ENCODE measurements around the gene ATG16L2. TPM values are rescaled to one million over a fixed set of nuclear protein-coding genes. Genes with fewer than 3 reads are reported as not detected.

ATG16L2 gene
- total RNA-seq, 3 donors from 2014 or later (not counting 1 experiment from before 2014, with no cell fraction given), result 172 to 190 (median 179) TPM

- no peaks in the 10 kb centered on the region for H3K36me3 Mint-ChIP-seq
- no peaks in the 10 kb centered on the region for H3K36me3 ChIP-seq (ENCODE audit: control insufficient read depth, insufficient read depth, low read length)
- DNase-seq (peak in 1 of 2 donors; percentile 23), ATAC-seq (no peak)
- H3K27ac ChIP-seq (ENCODE audit: low read length), result no peak overlapping the region
- peaks cover 49% of the 10 kb centered on the region for H3K4me1 ChIP-seq (ENCODE audit: control insufficient read depth, insufficient read depth, low read length)
- peak overlapping the region in 1 of 2 donors; percentile 57 for H3K27ac Mint-ChIP-seq
- TF ChIP-seq CTCF (IDR thresholded peaks at IDR 0.05), result no peak
- no peaks in the 10 kb centered on the region for H3K27me3 ChIP-seq (ENCODE audit: control insufficient read depth, insufficient read depth, low read length)
- H3K9me3 ChIP-seq (ENCODE audit: control insufficient read depth, insufficient read depth, low read length), result no peaks in the 10 kb centered on the region
- H3K27me3 Mint-ChIP-seq (ENCODE audit: low read depth in 2 of 2), result peaks cover 0 to 7% of the 10 kb centered on the region in 2 donors
- 43% methylated on average over 17 of the region's 17 CpGs for WGBS (ENCODE audit: insufficient coverage)
- peaks cover 29 to 31% of the 10 kb centered on the region in 2 donors for H3K4me1 Mint-ChIP-seq
- H3K4me3 Mint-ChIP-seq, result peak overlapping the region; percentile 59
- no peaks in the 10 kb centered on the region for H3K9me3 Mint-ChIP-seq
- intact Hi-C loops (cut with micrococcal nuclease), result no loop called here
- H3K4me3 ChIP-seq (ENCODE audit: low read length), result peak overlapping the region; percentile 20
These were observed 33.2 kb upstream of the ATG16L2 start for GRCh38 chr11:72781063-72781312.

GRCh38 chr11:72781313-72782080, 32.7 kb upstream of the ATG16L2 start:
- no peaks in the 10 kb centered on the region for H3K9me3 Mint-ChIP-seq
- peak; percentile 53 to 83 for DNase-seq
- TF ChIP-seq CTCF (IDR thresholded peaks at IDR 0.05), result no peak
- H3K9me3 ChIP-seq (ENCODE audit: control insufficient read depth, insufficient read depth, low read length), result no peaks in the 10 kb centered on the region
- no peaks in the 10 kb centered on the region for H3K27me3 ChIP-seq (ENCODE audit: control insufficient read depth, insufficient read depth, low read length)
- peak overlapping the region; percentile 20 for H3K4me3 ChIP-seq (ENCODE audit: low read length)
- peak overlapping the region; percentile 83 for H3K4me3 Mint-ChIP-seq
- 2% methylated on average over 89 of the region's 89 CpGs for WGBS (ENCODE audit: insufficient coverage)
- H3K4me1 ChIP-seq (ENCODE audit: control insufficient read depth, insufficient read depth, low read length), result peaks cover 45% of the 10 kb centered on the region
- H3K27ac ChIP-seq (ENCODE audit: low read length), result no peak overlapping the region
- ATAC-seq, result peak; percentile 83 to 88 (median 84)
- peaks cover 0 to 7% of the 10 kb centered on the region in 2 donors for H3K27me3 Mint-ChIP-seq (ENCODE audit: low read depth in 2 of 2)
- H3K27ac Mint-ChIP-seq, result peak overlapping the region; percentile 73 to 83
- H3K36me3 Mint-ChIP-seq, result no peaks in the 10 kb centered on the region
- H3K36me3 ChIP-seq (ENCODE audit: control insufficient read depth, insufficient read depth, low read length), result no peaks in the 10 kb centered on the region
- H3K4me1 Mint-ChIP-seq, result peaks cover 26 to 27% of the 10 kb centered on the region in 2 donors
- intact Hi-C loops (cut with micrococcal nuclease), result no loop called here

- H3K36me3 ChIP-seq (ENCODE audit: control insufficient read depth, insufficient read depth, low read length), result no peaks in the 10 kb centered on the region
- intact Hi-C loops (cut with micrococcal nuclease), result no loop called here
- peaks cover 45% of the 10 kb centered on the region for H3K4me1 ChIP-seq (ENCODE audit: control insufficient read depth, insufficient read depth, low read length)
- TF ChIP-seq CTCF (IDR thresholded peaks at IDR 0.05), result no peak
- peaks cover 20 to 21% of the 10 kb centered on the region in 2 donors for H3K4me1 Mint-ChIP-seq
- 68% methylated on average over 14 of the region's 14 CpGs for WGBS (ENCODE audit: insufficient coverage)
- peaks cover 0 to 7% of the 10 kb centered on the region in 2 donors for H3K27me3 Mint-ChIP-seq (ENCODE audit: low read depth in 2 of 2)
- no peak for DNase-seq
- H3K27me3 ChIP-seq (ENCODE audit: control insufficient read depth, insufficient read depth, low read length), result no peaks in the 10 kb centered on the region
- no peaks in the 10 kb centered on the region for H3K9me3 Mint-ChIP-seq
- peak in 2 of 3 donors; percentile 24 for ATAC-seq
- no peaks in the 10 kb centered on the region for H3K9me3 ChIP-seq (ENCODE audit: control insufficient read depth, insufficient read depth, low read length)
- H3K27ac Mint-ChIP-seq, result peak overlapping the region; percentile 73 to 83
- no peak overlapping the region for H3K27ac ChIP-seq (ENCODE audit: low read length)
- H3K4me3 Mint-ChIP-seq, result peak overlapping the region; percentile 83
- H3K4me3 ChIP-seq (ENCODE audit: low read length), result peak overlapping the region; percentile 11
- H3K36me3 Mint-ChIP-seq, result no peaks in the 10 kb centered on the region
These were observed 31.9 kb upstream of the ATG16L2 start for GRCh38 chr11:72782081-72782920.

All from natural killer cell (primary cell).